HTERT RPE-1 (cell line): ENCODE data around the gene QRICH1.
"Not testable (repeated sequence)": the region's sequence is repeated elsewhere in the genome, so short reads cannot be mapped to it uniquely, and the experiment has no call there.

Experiments used
- in situ Hi-C: fragments of 300-500 bp; cut with MboI; formaldehyde crosslinking; loops from 4 replicates; pipeline ENCODE4 v1.14.3; 2020; ENCODE audit warnings: low sequenced_read_pairs

QRICH1 gene

DNA sequence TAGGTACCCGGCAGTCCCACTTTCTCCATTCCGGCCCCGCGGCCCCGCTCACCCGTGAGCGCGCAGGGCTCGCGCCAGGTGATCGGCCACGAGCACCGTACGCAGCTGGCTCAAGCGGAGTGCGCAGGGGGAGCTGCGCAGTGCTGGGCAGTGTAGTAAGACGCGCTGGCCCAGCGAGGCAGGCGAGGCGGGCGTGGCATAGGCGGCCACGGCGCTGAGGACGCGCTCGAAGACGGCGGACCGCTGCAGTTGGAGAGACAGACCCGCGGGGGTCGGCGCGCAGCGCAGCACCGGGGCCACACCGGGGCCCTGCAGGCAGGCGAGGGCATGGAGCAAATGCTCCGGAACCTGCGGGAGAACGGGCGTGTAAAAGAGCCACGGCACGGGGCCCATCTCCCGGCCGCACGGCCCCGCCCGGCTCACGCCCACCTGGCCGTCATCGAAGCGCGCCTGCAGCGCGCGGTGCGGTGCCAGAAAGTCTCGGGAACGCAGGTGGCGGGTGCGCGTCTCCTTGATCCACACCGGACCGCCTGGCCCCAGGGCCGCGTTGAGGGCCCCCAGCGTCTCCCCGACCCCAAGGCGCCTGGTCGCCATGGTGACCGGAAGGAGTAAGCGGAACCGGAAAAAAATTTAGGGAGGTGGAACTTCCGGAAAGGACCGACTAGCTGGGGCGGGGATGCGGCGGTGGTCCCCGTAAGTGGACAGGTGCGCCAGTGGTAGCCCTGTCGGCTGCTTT is 75.7 kb downstream of the QRICH1 start, which contains the start of gene DALRD3:
TSS of gene DALRD3 (minus strand) at position 610 of the 736 bp plus-strand sequence. CDS start at position 594, 16 bp downstream.
- in situ Hi-C loops, result no loop called here

DNA sequence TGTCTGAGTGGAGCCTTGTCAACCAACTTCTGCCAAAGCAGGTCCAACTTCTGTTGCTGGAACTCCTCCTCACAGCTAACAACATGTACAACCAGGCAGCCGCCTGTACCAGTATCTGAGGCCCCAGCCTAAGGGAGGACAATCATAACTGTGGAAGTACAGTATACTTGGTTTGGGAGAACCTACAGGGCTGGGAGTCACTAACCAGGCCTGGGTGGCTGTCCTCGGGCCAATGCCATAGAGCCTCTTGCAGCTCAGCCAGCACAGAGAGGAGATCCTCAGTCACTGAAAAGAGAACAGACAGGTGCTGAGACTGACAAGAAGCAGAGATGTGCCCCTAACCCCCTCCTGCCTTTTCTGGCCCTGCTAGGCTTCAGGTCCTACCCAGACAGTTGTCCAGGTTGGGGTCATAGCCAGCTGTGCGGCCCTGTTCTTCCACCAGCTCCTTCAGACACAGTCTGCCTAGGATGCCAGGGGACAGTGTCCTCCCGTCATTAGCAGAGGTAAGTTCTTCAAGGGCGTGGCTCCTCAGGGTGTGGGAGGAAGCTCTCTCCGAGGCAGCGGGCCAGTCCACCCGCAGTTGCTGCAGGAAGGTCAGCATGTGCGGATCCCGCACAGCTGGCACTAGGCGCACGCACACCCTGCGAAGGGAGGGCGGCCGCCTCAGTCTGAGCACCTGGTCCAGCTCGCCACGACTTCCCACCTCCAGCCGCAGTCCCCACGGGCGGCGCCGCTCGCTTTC is 76.5 kb downstream of the QRICH1 start:
- in situ Hi-C loops, result no loop called here

DNA sequence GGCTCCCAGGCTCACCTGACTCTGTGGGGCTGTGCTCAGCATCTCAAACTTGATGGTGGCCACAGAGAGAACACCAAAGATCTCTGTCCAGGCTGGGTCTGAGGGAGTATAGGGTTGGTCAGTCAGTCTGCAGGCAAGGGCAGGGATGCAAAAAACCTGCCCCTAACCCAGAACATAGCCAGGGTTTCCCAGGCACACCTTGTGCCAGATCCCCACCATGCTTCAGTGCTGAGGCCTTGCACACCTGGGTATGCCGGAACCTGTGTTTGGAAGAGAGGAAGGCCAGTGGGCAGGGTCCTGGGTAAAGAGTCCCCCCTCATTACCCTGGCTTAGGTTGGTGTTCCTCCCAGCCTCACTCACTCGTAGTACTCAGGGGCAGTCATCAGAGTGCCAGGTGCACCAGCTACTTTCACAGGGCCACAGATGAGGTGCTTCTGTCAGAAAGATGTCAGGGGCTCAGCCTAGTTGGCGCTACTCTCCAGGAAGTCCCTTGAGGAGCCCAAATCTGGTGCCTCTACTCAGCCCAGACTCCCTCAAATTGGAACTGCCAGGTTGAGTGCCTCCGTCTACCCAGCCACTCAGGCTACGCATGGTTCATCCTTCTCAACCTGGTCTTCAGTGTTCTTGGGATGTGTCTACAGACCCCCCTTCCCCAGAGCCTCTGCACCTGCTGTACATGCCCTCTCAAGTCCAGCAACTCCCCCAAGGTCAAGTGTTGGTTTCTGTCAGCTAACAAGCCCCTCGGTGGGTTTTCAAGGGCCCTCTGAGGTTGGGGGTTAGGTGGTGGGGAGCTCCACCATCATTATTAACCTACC is 77.2 kb downstream of the QRICH1 start:
- in situ Hi-C loops, result no loop called here

DNA sequence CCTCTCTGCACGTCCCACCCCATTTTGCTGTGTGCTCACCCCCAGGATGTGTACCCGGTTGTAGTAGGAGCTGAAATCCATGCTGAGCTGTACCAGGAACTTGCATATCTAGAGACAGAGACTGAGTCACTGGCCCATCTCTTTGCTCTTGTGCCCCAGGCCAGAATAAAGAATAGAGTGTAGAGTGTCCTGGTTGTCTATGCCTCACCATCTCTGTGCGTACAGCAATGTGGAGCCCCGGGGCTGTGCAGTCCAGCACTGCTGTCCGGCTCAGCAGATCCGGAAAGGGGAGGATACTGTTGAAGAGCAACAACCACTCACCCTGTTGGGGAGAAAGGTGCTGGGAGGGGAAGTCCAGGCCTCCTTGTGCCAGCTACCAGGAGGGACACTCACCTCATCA is 78.1 kb downstream of the QRICH1 start:
- in situ Hi-C loops, result no loop called here

DNA sequence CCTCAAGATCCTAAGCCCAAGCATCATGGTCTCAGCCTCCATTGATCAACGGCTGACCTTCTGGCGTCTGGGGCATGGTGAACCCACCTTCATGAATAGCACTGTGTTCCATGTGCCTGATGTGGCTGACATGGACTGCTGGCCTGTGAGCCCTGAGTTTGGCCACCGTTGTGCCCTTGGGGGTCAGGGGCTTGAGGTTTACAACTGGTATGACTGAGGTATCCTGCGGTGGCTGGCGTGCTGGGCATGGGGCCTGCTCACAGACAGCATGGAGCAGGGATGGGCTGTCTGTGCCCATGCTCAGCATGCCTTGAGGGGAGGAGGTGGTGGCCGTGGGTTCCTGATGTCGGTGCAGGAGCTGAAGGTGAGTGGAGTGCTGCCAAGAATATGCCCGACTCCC is 78.8 kb downstream of the QRICH1 start:
- in situ Hi-C loops, result no loop called here

DNA sequence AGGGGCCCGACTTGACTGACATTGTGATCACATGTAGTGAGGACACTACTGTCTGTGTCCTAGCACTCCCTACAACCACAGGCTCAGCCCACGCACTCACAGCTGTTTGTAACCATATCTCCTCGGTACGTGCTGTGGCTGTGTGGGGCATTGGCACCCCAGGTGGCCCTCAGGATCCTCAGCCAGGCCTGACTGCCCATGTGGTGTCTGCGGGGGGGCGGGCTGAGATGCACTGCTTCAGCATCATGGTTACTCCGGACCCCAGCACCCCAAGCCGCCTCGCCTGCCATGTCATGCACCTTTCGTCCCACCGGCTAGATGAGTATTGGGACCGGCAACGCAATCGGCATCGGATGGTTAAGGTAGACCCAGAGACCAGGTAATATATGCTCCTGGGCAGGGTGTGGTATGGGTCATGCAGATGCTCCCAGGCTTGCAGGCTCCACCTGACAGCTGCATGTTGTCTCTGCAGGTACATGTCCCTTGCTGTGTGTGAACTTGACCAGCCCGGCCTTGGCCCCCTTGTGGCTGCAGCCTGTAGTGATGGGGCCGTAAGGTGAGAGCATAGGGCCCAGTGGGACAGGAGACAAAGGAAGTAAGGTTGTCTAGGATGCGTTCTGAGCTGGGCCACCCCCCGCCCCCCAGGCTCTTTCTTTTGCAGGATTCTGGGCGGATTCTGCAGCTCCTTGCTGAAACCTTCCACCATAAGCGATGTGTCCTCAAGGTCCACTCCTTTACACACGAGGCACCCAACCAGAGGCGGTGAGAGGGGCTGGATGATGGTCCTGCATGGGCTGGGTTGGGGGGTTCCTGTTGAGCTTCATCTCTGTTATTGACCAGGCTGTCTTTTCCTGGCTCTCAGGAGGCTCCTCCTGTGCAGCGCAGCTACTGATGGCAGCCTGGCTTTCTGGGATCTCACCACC is 79.9 kb downstream of the QRICH1 start:
- in situ Hi-C loops, result no loop called here

DNA sequence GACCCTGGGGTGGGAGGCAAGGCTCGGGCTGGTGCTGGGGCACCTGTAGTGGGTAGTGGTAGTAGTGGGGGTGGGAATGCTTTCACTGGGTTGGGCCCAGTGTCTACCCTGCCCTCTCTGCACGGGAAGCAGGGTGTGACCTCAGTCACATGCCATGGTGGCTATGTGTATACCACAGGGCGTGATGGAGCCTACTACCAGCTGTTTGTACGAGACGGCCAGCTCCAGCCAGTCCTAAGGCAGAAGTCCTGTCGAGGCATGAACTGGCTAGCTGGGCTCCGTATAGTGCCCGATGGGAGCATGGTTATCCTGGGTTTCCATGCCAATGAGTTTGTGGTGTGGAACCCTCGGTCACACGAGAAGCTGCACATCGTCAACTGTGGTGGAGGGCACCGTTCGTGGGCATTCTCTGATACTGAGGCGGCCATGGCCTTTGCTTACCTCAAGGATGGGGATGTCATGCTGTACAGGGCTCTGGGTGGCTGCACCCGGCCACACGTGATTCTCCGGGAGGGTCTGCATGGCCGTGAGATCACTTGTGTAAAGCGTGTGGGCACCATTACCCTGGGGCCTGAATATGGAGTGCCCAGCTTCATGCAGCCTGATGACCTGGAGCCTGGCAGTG is 80.6 kb downstream of the QRICH1 start:
- in situ Hi-C loops, result no loop called here

DNA sequence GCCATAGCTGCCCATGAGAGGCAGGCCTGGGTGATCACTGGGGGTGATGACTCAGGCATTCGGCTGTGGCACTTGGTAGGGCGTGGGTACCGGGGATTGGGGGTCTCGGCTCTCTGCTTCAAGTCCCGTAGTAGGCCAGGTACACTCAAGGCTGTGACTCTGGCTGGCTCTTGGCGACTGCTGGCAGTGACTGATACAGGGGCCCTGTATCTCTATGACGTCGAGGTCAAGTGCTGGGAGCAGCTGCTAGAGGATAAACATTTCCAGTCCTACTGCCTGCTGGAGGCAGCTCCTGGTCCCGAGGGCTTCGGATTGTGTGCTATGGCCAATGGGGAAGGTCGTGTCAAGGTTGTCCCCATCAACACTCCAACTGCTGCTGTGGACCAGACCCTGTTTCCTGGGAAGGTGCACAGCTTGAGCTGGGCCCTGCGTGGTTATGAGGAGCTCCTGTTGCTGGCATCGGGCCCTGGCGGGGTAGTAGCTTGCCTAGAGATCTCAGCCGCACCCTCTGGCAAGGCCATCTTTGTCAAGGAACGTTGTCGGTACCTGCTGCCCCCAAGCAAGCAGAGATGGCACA is 81.3 kb downstream of the QRICH1 start:
- in situ Hi-C loops, result no loop called here

DNA sequence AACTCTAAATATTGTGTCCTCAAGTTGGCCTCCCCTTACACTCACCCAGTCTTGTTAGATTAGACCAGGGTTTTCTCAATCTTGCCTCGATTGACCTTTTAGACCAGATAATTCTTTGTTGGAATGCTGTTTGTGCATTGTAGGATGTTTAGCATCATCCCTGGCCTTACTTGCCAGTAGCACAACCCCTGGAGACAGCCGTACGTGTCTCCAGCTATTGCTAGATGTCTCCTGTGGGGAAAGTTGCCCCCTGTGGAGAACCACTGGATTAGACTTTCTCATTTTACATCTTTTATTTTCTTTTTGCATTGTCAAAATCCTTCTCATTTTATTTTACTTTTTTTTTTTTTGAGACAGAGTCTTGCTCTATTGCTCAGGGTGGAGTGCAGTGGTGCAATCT is 84.5 kb downstream of the QRICH1 start:
- in situ Hi-C loops, result no loop called here

DNA sequence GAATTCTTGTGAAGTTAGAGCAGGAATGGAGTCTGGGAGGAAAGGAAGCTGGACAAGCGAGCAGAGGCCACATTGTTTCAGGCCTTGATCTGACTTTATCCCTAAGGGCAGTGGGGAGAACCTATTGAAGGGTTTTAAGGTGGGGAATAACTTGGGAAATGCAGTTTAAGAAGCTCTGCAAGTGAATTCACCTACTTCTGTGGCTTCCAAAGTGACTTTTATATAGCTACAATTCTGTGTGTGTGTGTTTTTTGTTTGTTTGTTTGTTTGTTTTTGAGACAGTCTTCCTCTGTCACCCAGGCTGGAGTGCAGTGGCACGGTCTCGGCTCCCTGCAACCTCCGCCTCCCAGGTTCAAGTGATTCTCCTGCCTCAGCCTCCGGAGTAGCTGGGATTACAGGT is 85.2 kb downstream of the QRICH1 start:
- in situ Hi-C loops, result not testable (repeated sequence)

DNA sequence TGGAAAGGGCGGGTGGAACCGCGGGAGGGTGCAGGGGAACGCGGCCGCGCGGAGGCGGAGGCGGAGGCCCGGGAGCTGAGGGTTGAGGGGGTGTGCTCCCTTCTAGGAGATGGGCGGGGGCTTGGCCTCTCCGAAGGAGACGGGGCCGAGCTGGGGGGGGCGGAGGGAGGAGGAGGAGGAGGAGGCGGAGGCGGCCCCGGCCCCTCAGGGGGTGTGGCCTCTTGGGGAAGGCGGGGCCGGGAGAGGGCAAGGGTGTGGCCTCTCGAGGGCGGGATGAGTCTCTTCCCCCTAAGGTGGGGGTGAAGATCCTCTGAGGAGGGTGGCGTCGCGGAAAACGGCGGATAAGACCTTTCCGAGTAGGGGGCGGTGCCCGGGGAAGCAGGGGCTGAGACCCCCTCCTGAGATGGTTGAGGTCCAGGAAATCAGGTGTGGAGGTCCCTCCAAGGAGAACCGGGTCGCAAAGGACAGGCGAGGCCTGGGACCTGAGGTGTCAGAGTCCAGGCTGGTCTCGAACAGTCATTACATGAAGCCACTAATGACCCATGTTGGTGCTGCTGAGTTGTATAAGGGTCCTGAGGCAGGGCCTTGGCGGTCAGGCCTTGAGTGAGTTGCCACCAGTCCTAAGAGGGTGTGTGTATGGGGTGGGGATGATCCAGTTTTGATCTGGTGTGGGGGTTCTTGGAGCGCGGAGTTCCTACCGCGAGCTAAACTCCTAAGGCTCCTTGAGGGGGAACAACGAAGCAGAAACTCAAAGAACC is 85.9 kb downstream of the QRICH1 start:
- in situ Hi-C loops, result no loop called here

DNA sequence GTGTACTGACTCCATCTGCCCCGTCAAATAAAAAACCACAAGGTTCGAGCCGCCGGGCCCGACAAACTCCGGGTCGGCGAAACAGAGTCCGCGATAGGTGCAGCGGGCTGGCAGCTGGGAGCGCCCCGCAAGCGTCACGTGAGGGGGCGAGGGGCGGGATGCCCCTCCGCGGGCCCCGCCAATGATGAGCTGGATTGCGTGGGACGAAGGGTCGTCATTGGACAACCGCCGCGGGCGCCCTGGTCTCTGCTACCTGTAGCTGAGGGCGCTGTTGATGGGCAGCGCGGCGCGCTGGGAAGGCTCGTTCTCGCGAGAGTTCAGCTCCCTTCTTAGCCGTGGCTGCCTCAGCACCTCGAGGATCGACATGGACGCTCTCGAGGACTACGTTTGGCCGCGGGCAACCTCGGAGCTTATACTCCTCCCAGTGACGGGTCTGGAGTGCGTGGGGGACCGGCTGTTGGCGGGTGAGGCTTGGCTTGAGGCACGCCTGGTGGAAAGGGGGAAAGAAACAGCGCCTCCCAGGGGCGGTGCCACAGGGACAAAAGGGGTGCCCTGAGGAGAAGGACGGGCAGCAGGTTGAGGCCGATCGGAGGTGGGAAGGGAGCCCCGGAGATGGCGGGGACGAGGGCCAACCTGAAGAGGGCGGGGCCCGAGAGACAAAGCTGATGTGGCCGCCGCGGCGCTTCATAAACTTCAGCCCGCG is 86.7 kb downstream of the QRICH1 start, which contains the start of gene WDR6:
TSS of gene WDR6 (plus strand) at position 324 of the 703 bp plus-strand sequence. CDS start at position 365, 41 bp downstream.
- in situ Hi-C loops, result no loop called here

DNA sequence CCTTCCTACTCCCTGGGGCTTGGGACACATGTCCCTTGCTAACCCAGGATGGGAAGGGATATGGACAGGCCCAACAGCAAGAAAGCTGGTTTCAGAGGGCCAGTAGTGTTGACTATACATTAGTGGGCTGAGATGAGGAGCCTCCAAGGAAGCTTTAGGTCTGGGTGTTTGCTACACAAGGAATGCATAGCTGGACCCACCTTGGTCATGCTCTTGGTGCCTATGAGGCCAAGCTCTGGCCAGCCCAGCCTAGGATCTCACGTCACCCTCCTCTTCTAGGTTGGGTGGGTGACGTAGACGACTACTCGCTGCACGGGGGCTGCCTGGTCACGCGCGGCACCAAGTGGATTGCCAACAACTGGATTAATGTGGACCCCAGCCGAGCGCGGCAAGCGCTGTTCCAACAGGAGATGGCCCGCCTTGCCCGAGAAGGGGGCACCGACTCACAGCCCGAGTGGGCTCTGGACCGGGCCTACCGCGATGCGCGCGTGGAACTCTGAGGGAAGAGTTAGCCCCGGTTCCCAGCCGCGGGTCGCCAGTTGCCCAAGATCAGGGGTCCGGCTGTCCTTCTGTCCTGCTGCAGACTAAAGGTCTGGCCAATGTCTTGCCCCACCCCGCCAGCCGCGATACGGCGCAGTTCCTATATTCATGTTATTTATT is 87.3 kb downstream of the QRICH1 start:
- in situ Hi-C loops, result no loop called here

DNA sequence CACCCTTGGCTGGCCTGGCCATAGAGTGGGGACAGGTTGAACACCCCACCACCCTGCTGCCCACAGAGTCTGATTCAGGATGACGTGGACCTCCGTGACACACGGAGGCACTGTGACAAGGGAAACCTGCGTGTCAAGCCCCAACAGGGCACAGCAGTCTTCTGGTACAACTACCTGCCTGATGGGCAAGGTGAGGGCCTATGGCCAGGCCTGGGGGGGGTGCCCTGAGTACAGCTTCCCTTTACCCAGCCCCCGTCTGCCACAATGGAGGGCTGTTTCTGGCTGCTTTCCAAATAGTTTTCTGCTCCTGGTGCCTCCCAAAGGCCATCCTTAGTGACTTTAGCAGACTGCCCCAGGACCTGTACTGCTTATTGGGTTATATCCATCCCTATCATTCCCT is 87.9 kb downstream of the QRICH1 start:
- in situ Hi-C loops, result no loop called here

DNA sequence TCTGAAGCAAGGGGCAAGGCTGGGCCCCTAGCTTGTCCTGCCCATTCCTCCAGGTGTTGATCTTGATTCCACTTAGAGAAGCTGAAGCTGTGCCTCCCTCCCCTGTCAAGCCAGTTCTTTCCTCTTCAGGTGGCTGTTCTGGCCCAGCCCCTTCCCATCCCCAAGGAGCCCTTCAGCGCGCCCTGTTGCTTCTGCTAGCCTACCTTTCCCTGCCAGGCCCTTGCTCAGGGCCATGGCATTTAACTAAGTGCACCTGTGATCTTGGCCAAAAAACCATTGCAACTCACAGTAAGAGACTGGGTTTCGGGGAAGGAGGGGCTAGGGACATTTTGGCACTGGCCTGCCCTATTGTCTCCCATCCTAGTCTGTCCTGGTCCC is 88.6 kb downstream of the QRICH1 start:
- in situ Hi-C loops, result no loop called here

DNA sequence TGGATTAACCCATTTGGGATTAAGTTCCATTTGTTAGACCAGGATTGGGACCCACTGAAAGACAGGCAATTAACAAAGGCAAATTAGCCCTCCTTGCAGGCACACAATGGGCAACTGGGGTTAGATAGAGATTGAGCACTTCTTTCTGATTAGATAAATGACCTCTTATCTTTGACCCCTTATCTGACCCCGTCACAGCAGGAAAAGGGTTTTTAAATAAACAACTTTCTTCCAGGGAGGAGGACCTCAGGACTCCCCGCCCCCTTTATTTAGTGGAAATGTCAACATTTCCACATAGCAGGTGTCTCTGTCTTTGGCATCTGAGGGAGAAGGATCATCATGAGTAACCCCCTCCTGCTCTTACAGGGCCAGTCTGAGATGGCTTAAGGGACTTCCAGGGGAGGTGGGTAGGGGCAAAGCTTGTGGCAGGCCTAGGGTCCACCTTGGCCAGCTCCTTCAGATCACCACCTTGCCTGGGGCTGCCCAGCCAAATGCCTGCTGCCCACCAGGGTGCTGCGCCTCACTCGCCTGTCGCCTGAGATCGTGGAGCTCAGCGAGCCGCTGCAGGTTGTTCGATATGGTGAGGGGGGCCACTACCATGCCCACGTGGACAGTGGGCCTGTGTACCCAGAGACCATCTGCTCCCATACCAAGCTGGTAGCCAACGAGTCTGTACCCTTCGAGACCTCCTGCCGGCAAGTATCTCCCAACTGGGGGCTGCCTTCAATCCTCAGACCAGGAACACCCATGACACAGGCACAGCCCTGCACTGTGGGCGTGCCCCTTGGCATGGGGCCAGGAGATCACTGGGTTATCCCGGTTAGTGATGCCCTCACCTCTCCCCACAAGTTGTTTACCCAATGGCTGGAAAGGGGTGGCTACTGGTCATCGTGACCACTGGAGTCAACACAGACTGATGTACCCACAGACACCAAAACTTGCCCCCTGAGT is 89.2 kb downstream of the QRICH1 start:
- in situ Hi-C loops, result no loop called here

DNA sequence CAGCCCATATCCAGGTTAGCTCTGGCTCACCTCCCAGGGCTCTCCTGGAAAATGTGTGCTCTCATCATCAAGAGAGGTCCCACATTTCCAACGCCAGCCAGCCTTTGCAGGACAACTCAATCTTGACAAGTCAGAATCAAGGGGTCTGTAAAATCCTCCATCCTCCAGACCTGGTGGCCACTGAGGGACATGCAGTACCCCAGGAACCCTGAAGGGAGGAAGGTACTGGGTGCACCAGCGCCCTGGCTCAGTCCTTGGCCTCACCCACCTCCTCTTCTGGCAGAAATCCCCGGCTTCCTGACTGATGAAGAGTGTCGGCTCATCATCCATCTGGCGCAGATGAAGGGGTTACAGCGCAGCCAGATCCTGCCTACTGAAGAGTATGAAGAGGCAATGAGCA is 92.7 kb downstream of the QRICH1 start:
- in situ Hi-C loops, result no loop called here
